GM18909 (cell line): ENCODE results near the gene PKHD1.

Experiments
- ATAC-seq: cut with Tn5 transposase; IDR thresholded peaks from one replicate; pipeline ENCODE4 v1.9.1; 2021; ENCODE audit warnings: mild to moderate bottlenecking; ENCODE audit not compliant: unreplicated experiment, poor library complexity

The PKHD1 gene

DNA sequence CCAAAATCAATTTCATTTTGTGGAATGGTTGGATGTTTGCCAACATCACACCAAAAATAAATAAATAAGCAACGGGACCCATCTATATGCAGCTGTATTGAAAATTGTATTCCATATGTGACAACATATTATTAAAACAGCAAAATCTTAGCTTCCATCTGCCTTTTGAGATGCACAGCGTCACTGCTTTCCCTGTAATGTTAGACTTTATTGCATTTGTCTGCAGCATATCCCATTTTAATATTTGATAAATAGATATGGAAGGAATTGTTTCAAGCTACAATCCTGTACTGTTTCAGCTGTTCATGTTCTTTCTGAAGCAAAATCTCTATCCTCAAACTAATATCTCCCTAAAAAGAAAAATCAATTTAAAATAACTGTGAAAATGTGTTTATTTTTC lies 509.1 kb downstream of the PKHD1 start:
- ATAC-seq, result no peak

DNA sequence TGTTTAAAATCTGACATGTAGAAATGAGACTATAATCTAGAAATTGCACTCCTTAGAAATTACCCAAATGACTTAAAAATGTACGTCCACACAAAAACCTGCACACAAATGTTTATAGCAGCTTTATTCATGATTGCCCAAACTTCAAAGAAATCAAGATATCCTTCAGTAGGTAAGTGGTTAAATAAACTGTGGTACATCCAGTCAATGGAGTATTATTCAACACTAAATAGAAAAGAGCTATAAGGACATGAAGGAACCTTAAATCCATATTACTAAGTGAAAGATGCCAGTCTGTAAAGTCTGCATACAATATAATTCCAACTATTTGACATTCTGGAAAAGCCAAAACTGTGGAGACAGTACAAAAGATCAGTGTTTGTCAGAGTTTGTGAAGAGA lies 513.4 kb downstream of the PKHD1 start:
- ATAC-seq, result no peak

DNA sequence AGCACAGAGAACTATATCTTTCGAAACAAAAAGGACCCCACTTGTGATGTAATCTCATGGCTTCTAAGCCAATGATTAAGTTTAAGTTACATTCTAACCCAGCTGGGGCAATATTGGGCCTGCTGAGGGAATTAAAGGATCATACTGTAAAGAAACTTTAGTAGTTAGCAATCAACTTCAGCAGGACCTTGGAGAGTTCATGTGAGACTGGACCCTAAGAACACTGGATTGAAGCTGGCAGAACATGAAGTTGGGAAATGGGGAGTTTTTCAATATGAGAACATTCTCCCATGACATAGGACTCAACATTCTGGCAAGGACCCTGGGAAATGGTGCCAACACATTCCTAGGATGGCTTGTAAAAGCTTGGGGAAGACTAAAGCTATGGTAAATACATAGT lies 516.2 kb downstream of the PKHD1 start:
- ATAC-seq, result no peak

DNA sequence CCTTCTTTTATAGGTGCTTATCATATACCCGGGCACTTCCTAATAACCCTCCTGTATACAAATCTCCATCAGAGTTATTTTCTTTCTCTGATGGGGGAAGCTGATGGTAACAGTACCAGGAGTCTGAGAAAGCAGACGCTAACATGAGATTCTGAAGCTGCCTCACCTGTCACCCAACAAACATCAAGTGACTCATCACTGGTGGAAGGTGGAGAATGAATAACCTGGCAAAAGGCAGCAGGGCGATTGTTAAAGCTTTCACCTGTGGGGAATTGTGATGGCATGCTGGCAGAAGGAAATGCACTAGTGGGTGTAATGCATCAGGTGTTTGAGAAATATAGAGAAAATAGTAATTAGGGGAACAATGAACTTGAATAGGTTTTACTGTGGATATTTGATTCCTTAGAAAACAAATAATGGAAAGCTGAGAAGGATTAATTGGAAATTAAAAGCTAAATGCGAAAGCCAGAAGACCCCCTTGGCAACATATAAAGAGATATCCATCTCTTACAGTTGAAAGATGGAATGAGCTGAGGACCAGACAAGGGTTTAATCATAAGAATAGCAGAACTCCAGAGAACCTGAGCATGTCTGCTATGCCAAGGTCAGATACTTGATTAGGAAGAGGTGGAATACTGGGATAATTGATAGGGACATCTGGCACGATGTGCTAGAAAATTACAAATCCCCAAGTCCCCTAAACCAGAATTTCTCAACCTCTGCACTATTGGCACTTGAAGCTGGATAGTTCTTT lies 517.1 kb downstream of the PKHD1 start:
- no peak for ATAC-seq

DNA sequence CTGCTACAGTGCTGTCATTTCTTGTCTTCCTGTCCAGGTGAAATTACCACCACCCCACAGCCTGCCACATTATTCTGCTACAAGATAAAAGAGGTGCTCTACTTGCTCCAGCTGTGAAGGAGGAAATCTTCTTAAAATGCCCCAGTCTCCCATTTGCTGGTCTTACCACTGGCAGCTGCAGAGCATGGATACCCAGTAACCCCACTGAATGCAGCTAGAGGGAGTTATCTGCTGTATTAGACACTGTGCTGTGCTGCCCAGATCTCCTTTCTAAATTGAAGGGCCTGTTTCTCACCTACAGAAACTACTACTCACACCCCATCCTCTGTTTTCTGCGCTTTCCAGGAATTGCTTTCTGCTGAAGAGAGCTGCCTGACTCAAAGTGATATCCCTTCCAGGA lies 517.8 kb downstream of the PKHD1 start:
- no peak for ATAC-seq

DNA sequence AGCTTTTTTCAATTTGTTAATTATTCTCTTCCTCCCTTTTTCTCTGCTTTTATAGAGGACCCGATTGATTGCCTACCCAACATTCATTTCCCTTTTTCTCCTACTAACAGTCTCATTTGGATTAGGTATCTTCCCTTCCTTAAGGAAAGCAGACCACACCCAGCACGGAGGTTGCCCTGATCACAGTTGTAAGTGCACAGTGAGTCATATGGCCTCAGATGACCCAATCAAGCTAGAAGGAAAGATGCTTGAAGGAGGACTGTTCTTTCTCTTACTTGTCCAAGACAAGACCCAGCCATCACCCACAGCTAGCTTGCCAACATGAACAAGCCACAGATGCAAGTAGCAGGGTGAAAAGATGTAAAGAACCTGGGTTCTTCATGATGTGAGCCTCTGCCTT lies 518.6 kb downstream of the PKHD1 start:
- ATAC-seq, result no peak

DNA sequence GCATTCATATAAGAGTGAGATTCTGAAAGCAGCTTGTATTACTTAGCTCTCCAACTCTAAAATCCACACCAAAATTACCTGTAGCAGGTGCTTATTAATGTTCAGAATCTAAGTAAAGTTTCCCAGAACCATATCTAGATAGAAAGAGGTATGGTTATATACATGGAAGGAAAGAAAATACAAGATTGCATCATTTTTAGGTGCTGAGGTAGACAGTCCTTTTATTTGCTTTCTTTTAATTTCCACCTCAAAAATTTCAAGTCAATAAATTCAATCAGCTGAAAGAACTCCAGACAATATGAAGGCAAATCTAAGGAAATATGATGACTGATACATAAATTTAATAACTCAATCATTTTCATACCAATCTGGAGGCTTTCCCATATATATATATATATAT lies 521.9 kb downstream of the PKHD1 start:
- no peak for ATAC-seq
